Panc1 (cell line): ENCODE data around the gene HNRNPAB. TPM values are rescaled to one million over a fixed set of nuclear protein-coding genes. Genes with fewer than 3 reads are reported as not detected.
A peak's percentile ranks its signal among the peaks of the same experiment; 100 is the strongest.

Experiments used
- ATAC-seq: fragments of 200-7000 bp; cut with Tn5 transposase; 2 replicates; pipeline ENCODE4 v1.9.1; 2020; ENCODE audit warnings: mild to moderate bottlenecking, moderate library complexity
- BruUV-seq: library from RNA; stranded (reverse); fragments of 400-500 nt; replicated peaks from 2 replicates; lab custom pipeline; 2021; lab: Mats Ljungman, UMichigan
- CTCF ChIA-PET: fragments of 300-600 bp; sonication (Branson Sonifier 250); formaldehyde crosslinking; loops from one replicate; lab custom pipeline; 2022; ENCODE audit warnings: antibody characterized with exemption; lab: Charles Lee
- POLR2A ChIA-PET: fragments of 300-600 bp; sonication (Branson Sonifier 250); formaldehyde crosslinking; loops from one replicate; lab custom pipeline; 2022; ENCODE audit warnings: antibody characterized with exemption; lab: Charles Lee
- DNase-seq: peaks from one replicate; pipeline ENCODE4 v3.0.0-alpha.2; 2010; ENCODE audit warnings: low read depth, low spot score
- H3K27ac ChIP-seq: 2 replicates; pipeline ENCODE4 v1.5.1; 2011; ENCODE audit warnings: mild to moderate bottlenecking, low read length, inconsistent platforms
- H3K27me3 ChIP-seq: fragments of 200-500 bp; sonication (Bioruptor generic); 2 replicates; pipeline ENCODE4 v1.6.0; 2014; ENCODE audit warnings: low read length, inconsistent platforms; ENCODE audit not compliant: control insufficient read depth, insufficient read depth
- H3K36me3 ChIP-seq: fragments of 200-500 bp; sonication (Bioruptor generic); 2 replicates; pipeline ENCODE4 v1.5.1; 2014; ENCODE audit warnings: inconsistent platforms, mild to moderate bottlenecking, low read length, moderate library complexity; ENCODE audit not compliant: control insufficient read depth, insufficient read depth
- H3K4me1 ChIP-seq: 2 replicates; pipeline ENCODE4 v1.5.1; 2011; ENCODE audit warnings: inconsistent platforms, mild to moderate bottlenecking, low read length, moderate library complexity; ENCODE audit not compliant: control insufficient read depth, insufficient read depth
- H3K4me3 ChIP-seq, 2 experiments: 2 replicates each; pipeline ENCODE4 v1.5.1; 2011 to 2012; ENCODE audit warnings: low read depth in 2 of 2, low read length in 2 of 2, mild to moderate bottlenecking in 2 of 2, inconsistent platforms in 1 of 2, moderate library complexity in 1 of 2
- H3K9me3 ChIP-seq: fragments of 200-500 bp; sonication (Bioruptor generic); 2 replicates; pipeline ENCODE4 v1.5.1; 2014; ENCODE audit warnings: low read depth, mild to moderate bottlenecking, inconsistent platforms, low read length, moderate library complexity; ENCODE audit not compliant: control insufficient read depth, insufficient read depth
- POLR2AphosphoS5 ChIP-seq: IDR thresholded peaks from 2 replicates; pipeline ENCODE4 v1.6.1; 2012; ENCODE audit warnings: mild to moderate bottlenecking, low read depth, low read length, moderate library complexity
- SIN3A ChIP-seq: IDR thresholded peaks from 2 replicates; pipeline ENCODE4 v1.6.1; 2012; ENCODE audit warnings: low read depth, mild to moderate bottlenecking, low read length, moderate library complexity, borderline replicate concordance; ENCODE audit not compliant: insufficient read depth
- TCF7L2 ChIP-seq: IDR thresholded peaks from 2 replicates; pipeline ENCODE4 v1.6.1; 2011; ENCODE audit warnings: mild to moderate bottlenecking, low read depth, low read length, inconsistent platforms
- in situ Hi-C: cut with HindIII; loops from 2 replicates; pipeline ENCODE4 v1.10.0; 2016; ENCODE audit warnings: low sequenced_read_pairs, low pct_unique_long_range_greater_than_20kb
- intact Hi-C: fragments of 100-400 bp; cut with micrococcal nuclease; formaldehyde crosslinking; loops from one replicate; pipeline ENCODE4 v1.10.0; 2022; ENCODE audit not compliant: unreplicated experiment
- total RNA-seq: library from RNA; stranded (reverse); gene quantifications from one replicate; pipeline ENCODE4 v1.2.1, GENCODE V29; 2021; ENCODE audit not compliant: unreplicated experiment
- TF ChIP-seq, protein P1 (sequence below): fragments of 450-650 bp; IDR thresholded peaks from 2 replicates; pipeline ENCODE4 v1.5.1; 2017; ENCODE audit warnings: mild to moderate bottlenecking
- TF ChIP-seq, protein P2 (sequence below), 2 experiments: IDR thresholded peaks; 2 replicates each; pipeline ENCODE4 v1.6.1; 2011 to 2012; ENCODE audit warnings: low read depth in 2 of 2, control low read depth in 1 of 2, low read length in 1 of 2, mild to moderate bottlenecking in 1 of 2, moderate library complexity in 1 of 2; ENCODE audit not compliant: insufficient read depth in 1 of 2

Gene HNRNPAB
- total RNA-seq, 1 experiment from 2014 or later, result 273 TPM

DNA sequence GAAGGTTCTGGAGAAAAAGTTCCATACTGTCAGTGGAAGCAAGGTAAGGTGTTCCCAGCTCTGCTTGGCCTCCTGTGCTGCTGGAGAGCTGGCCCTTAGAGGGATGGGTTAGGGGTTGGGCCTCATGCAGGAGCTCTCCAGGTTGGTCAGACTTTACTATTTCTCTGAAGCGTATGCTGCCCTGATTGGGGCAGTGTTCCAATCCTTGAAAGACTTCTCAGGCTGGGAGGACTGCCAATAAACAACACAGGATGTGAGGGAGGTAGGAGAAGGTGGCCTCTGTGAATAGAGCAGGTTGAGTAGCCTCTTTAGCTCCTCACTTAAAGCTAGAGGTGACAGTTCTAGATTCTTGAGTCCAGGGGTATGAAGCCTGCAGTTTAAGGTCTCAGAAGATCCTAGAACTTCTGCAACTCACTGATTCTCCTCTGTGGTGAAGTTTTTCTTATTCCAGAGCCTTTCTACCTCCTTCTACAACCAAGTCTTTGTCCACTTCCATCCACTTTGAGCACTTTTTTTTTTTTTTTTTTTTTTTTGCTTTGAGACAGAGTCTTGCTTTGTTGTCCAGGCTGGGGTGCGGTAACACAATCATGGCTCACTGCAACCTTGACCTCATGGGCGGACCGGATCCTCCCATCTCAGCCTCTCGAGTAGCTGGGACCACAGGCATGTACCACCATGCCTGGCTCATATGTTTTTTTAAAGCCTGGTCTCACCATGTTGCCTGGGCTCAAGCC is 3.0 kb downstream of the HNRNPAB start:
- Histone ChIP-seq H3K9me3 (no peaks in the 10 kb centered on the region), H3K27ac (peak overlapping the region; percentile 50; the same call in 1 of the 2 replicates), H3K27me3 (no peaks in the 10 kb centered on the region), H3K4me3 (peak overlapping the region; percentile 92 to 97; a peak in 2 of 4 replicates), H3K36me3 (peaks cover 25% of the 10 kb centered on the region), H3K4me1 (peaks cover 38% of the 10 kb centered on the region)
- ChIA-PET CTCF (interaction anchor here (0.7 to 1.2 kb wide), 2 partner anchors 28 to 1002 kb away, joined by 3 to 8 read pairs; no protein-coding TSS in a partner anchor), POLR2A (interaction anchor here (0.5 kb wide), 1 partner anchor 29 kb away, joined by 6 read pairs; no protein-coding TSS in a partner anchor)
- in situ Hi-C loops (no loop called here), intact Hi-C loops (no loop called here)
- DNase-seq (no peak), ATAC-seq (no peak)
- no TSS peak for BruUV-seq
- TF ChIP-seq, protein P1, sequence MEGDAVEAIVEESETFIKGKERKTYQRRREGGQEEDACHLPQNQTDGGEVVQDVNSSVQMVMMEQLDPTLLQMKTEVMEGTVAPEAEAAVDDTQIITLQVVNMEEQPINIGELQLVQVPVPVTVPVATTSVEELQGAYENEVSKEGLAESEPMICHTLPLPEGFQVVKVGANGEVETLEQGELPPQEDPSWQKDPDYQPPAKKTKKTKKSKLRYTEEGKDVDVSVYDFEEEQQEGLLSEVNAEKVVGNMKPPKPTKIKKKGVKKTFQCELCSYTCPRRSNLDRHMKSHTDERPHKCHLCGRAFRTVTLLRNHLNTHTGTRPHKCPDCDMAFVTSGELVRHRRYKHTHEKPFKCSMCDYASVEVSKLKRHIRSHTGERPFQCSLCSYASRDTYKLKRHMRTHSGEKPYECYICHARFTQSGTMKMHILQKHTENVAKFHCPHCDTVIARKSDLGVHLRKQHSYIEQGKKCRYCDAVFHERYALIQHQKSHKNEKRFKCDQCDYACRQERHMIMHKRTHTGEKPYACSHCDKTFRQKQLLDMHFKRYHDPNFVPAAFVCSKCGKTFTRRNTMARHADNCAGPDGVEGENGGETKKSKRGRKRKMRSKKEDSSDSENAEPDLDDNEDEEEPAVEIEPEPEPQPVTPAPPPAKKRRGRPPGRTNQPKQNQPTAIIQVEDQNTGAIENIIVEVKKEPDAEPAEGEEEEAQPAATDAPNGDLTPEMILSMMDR, result no peak
- no peak for TF ChIP-seq TCF7L2
- no peak; the same call in 1 of the 2 replicates for TF ChIP-seq POLR2AphosphoS5

DNA sequence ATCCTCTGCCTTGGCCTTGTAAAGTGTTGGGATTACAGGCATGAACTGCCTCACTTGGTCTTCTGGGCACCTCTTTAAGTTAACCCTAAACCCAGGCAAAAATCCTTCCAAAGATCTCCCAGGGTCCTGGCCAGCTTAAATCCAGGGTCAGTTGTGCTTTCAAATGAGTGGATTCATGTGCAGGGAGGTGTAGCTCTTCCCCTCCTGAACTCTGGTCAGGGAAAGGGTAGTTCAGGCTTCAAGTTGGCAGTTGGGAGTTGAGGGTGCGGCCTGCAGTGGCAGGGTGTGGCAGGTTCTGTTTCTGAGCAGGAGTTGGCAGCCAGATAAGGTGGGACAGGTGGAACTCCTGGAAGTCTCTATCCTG is 3.6 kb downstream of the HNRNPAB start:
- DNase-seq (no peak), ATAC-seq (no peak)
- peaks cover 27% of the 10 kb centered on the region for H3K36me3 ChIP-seq
- no peak overlapping the region for H3K4me3 ChIP-seq
- in situ Hi-C loops, result no loop called here
- H3K9me3 ChIP-seq, result no peaks in the 10 kb centered on the region
- ChIA-PET POLR2A (no interaction called here), CTCF (interaction anchor here (1.2 kb wide), 1 partner anchor 27 kb away, joined by 3 read pairs; no protein-coding TSS in a partner anchor)
- peaks cover 38% of the 10 kb centered on the region for H3K4me1 ChIP-seq
- H3K27ac ChIP-seq, result peak overlapping the region; percentile 3; the same call in 1 of the 2 replicates
- BruUV-seq, result no TSS peak
- TF ChIP-seq SIN3A (no peak), TCF7L2 (no peak), POLR2AphosphoS5 (no peak)
- TF ChIP-seq, protein P1, result no peak
- intact Hi-C loops, result no loop called here
- no peaks in the 10 kb centered on the region for H3K27me3 ChIP-seq

DNA sequence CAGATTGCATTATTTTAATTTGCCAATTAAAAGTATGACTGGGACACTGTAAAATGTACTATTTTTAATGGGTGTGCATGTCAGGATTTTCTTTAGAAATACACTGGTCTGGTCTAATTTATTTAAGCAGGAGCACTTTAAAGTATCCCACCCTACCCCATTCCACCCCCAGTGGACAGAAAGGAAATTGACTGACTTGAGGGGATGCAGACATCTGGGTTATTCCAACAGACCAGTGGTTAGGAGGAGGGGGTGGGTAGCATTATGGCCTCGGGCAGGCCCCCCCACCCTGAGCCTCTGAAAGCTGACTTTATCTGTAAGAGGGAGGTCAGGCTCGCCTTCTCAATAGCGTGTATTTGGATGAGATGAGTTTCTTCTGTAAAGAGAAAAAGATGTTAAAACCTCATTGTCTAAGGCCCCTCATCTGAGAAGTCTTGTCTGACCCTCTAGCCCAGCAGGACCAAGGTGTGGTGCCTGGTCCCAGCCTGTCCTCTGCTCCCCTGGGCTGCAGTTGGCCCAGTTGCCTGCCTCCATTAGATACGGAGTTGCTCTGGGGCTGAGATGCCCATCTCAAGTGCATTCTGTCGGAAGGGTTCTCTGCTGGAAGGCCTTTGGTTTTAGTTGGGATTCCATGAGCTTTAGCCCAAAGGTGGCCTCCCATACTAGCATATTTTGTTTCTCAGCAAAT is 4.4 kb downstream of the HNRNPAB start:
- CTCF ChIA-PET, result no interaction called here
- no peak for DNase-seq
- in situ Hi-C loops, result no loop called here
- H3K4me1 ChIP-seq, result peaks cover 41% of the 10 kb centered on the region
- TF ChIP-seq POLR2AphosphoS5 (no peak; the same call in 1 of the 2 replicates), TCF7L2 (no peak), SIN3A (no peak)
- TF ChIP-seq, protein P2, sequence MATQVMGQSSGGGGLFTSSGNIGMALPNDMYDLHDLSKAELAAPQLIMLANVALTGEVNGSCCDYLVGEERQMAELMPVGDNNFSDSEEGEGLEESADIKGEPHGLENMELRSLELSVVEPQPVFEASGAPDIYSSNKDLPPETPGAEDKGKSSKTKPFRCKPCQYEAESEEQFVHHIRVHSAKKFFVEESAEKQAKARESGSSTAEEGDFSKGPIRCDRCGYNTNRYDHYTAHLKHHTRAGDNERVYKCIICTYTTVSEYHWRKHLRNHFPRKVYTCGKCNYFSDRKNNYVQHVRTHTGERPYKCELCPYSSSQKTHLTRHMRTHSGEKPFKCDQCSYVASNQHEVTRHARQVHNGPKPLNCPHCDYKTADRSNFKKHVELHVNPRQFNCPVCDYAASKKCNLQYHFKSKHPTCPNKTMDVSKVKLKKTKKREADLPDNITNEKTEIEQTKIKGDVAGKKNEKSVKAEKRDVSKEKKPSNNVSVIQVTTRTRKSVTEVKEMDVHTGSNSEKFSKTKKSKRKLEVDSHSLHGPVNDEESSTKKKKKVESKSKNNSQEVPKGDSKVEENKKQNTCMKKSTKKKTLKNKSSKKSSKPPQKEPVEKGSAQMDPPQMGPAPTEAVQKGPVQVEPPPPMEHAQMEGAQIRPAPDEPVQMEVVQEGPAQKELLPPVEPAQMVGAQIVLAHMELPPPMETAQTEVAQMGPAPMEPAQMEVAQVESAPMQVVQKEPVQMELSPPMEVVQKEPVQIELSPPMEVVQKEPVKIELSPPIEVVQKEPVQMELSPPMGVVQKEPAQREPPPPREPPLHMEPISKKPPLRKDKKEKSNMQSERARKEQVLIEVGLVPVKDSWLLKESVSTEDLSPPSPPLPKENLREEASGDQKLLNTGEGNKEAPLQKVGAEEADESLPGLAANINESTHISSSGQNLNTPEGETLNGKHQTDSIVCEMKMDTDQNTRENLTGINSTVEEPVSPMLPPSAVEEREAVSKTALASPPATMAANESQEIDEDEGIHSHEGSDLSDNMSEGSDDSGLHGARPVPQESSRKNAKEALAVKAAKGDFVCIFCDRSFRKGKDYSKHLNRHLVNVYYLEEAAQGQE (IDR thresholded peaks at IDR 0.05; ENCODE audit: insufficient read depth in 1 of 2, low read depth in 2 of 2, low read length in 1 of 2), result no peak
- TF ChIP-seq, protein P1, result no peak
- H3K9me3 ChIP-seq, result no peaks in the 10 kb centered on the region
- H3K4me3 ChIP-seq, result no peak overlapping the region
- peaks cover 27% of the 10 kb centered on the region for H3K36me3 ChIP-seq
- intact Hi-C loops, result no loop called here
- H3K27me3 ChIP-seq, result no peaks in the 10 kb centered on the region
- H3K27ac ChIP-seq, result no peak overlapping the region; the same call in 1 of the 2 replicates
- POLR2A ChIA-PET, result no interaction called here
- no TSS peak for BruUV-seq
- ATAC-seq, result no peak
